HepG2 (cell line): Measurements from ENCODE around the gene SLC2A14. TPM values are rescaled to one million over a fixed set of nuclear protein-coding genes. Genes with fewer than 3 reads are reported as not detected.

Source experiments
- AHDC1 ChIP-seq: sonication (generic); formaldehyde crosslinking; IDR thresholded peaks from 2 replicates; pipeline ENCODE4 v1.5.1; 2020; ENCODE audit warnings: mild to moderate bottlenecking, missing genetic modification reagents, borderline replicate concordance
- ELF3 ChIP-seq: IDR thresholded peaks from 2 replicates; pipeline ENCODE4 v1.6.1; 2016; ENCODE audit warnings: missing genetic modification reagents, missing compliant biosample characterization
- EP300 ChIP-seq, 3 experiments: sonication (generic) in 1 of 3; formaldehyde crosslinking in 1 of 3; IDR thresholded peaks; 2 replicates each; pipeline versions ENCODE4 v1.5.1 to v1.6.1; 2011 to 2020; ENCODE audit warnings: low read depth in 2 of 3, low read length in 2 of 3, borderline replicate concordance in 1 of 3, improper control_type of control experiment in 1 of 3, mild to moderate bottlenecking in 1 of 3, missing genetic modification reagents in 1 of 3, moderate library complexity in 1 of 3
- KAT8 ChIP-seq: IDR thresholded peaks from 2 replicates; pipeline ENCODE4 v1.6.1; 2016; ENCODE audit warnings: missing genetic modification reagents, missing compliant biosample characterization
- MED1 ChIP-seq: sonication (generic); formaldehyde crosslinking; IDR thresholded peaks from 2 replicates; pipeline ENCODE4 v1.4.0; 2020; ENCODE audit warnings: missing genetic modification reagents
- NR2F2 ChIP-seq: IDR thresholded peaks from 2 replicates; pipeline ENCODE4 v1.6.1; 2012; ENCODE audit warnings: low read depth, inconsistent platforms, borderline replicate concordance
- NR2F6 ChIP-seq, 2 experiments: IDR thresholded peaks; 2 replicates each; pipeline ENCODE4 v1.6.1; 2016; ENCODE audit warnings: antibody characterized with exemption in 1 of 2, mild to moderate bottlenecking in 1 of 2
- PHF21A ChIP-seq: sonication (generic); formaldehyde crosslinking; IDR thresholded peaks from 2 replicates; pipeline ENCODE4 v1.5.0; 2020; ENCODE audit warnings: mild to moderate bottlenecking, missing genetic modification reagents
- PPARG ChIP-seq: conservative IDR thresholded peaks from 2 replicates; pipeline ENCODE4 v1.6.1; 2016; ENCODE audit warnings: missing biosample characterization, missing genetic modification reagents
- RXRA ChIP-seq: sonication (generic); formaldehyde crosslinking; IDR thresholded peaks from 2 replicates; pipeline ENCODE4 v1.5.1; 2020; ENCODE audit warnings: missing genetic modification reagents
- SOX5 ChIP-seq: IDR thresholded peaks from 2 replicates; pipeline ENCODE4 v1.6.1; 2016; ENCODE audit warnings: borderline replicate concordance
- ZBTB10 ChIP-seq: sonication (generic); formaldehyde crosslinking; IDR thresholded peaks from 2 replicates; pipeline ENCODE4 v1.4.0; 2020; ENCODE audit warnings: missing genetic modification reagents, borderline replicate concordance
- ZNF281 ChIP-seq: sonication (generic); formaldehyde crosslinking; IDR thresholded peaks from 2 replicates; pipeline ENCODE4 v1.4.0; 2020; ENCODE audit warnings: missing genetic modification reagents, borderline replicate concordance
- polyA plus RNA-seq, 8 experiments: library from polyadenylated mRNA; depleted of rRNA in 3 of 8; stranded (reverse) in 7 of 8; unstranded in 1 of 8; fragments of >200 nt; fragmentation: Illumina TruSeq in 4 of 8; extraction: Trizol in 4 of 8; gene quantifications; 2 replicates each; pipeline versions ENCODE4 v1.2.1 to v1.2.3, GENCODE V29; 2011 to 2016; ENCODE audit warnings: low read depth in 4 of 8, missing spikeins in 1 of 8, mixed read lengths in 1 of 8; ENCODE audit not compliant: insufficient read depth in 1 of 8
- total RNA-seq, 5 experiments: library from RNA; depleted of rRNA; stranded (reverse); fragments of >200 nt; fragmentation: Illumina TruSeq; extraction: Trizol; gene quantifications; 2 replicates each; pipeline ENCODE4 v1.2.3, GENCODE V29; 2016; ENCODE audit warnings: low read depth in 1 of 5

Gene SLC2A14
- total and polyA plus RNA-seq, 2 of the 13 experiments (the other 11 are each of a cell fraction or from before 2014, with no cell fraction given): 7.7 to 39.0 TPM

GRCh38 chr12:7905600-7906125 is 32.9 kb upstream of the SLC2A14 start (continued):
- peak; percentile 93; the same call in 1 of the 2 replicates for TF ChIP-seq ZBTB10 (CRISPR knock-in tag)
- TF ChIP-seq PPARG (CRISPR knock-in tag): peak; percentile 52
- TF ChIP-seq EP300 (IDR thresholded peaks at IDR 0.05; ENCODE audit: low read depth in 2 of 2, low read length in 2 of 2): peak in 1 of 2 experiments; percentile 81; a peak in 2 of 4 replicates
- TF ChIP-seq EP300 (CRISPR knock-in tag; IDR thresholded peaks at IDR 0.05; ENCODE audit: borderline replicate concordance): peak; percentile 81
- TF ChIP-seq AHDC1: 0 out of 2 replicates have a peak, but pooled peaks have one; percentile 47
- TF ChIP-seq RXRA (CRISPR knock-in tag): peak; percentile 77; the same call in 1 of the 2 replicates
- 0 out of 2 replicates have a peak, but pooled peaks have one; percentile 51 for TF ChIP-seq PHF21A (CRISPR knock-in tag)
- peak; percentile 52; the same call in 1 of the 2 replicates for TF ChIP-seq NR2F2
- peak; percentile 68; the same call in 1 of the 2 replicates for TF ChIP-seq SOX5 (CRISPR knock-in tag)
- TF ChIP-seq ZNF281 (CRISPR knock-in tag): peak; percentile 38; the same call in 1 of the 2 replicates
- peak; percentile 80 for TF ChIP-seq NR2F6 (IDR thresholded peaks at IDR 0.05)
- peak; percentile 79 for TF ChIP-seq NR2F6 (CRISPR knock-in tag; IDR thresholded peaks at IDR 0.05)
- peak; percentile 58 for TF ChIP-seq MED1 (CRISPR knock-in tag)
- TF ChIP-seq KAT8 (CRISPR knock-in tag): peak; percentile 32; the same call in 1 of the 2 replicates
- 0 out of 2 replicates have a peak, but pooled peaks have one; percentile 20 for TF ChIP-seq ELF3 (CRISPR knock-in tag)
